IMR-90 (cell line): ENCODE measurements around the gene CHST14. TPM values are rescaled to one million over a fixed set of nuclear protein-coding genes. Genes with fewer than 3 reads are reported as not detected.

ENCODE experiments used
- ATAC-seq: fragments of 200-7000 bp; cut with Tn5 transposase; 2 replicates; pipeline ENCODE4 v1.9.1; 2020; ENCODE audit warnings: low read depth, mild to moderate bottlenecking, moderate library complexity
- BruUV-seq: library from RNA; stranded (reverse); fragments of 400-500 nt; replicated peaks from 2 replicates; lab custom pipeline; 2021; lab: Mats Ljungman, UMichigan
- CTCF ChIA-PET: fragments of 300-600 bp; formaldehyde crosslinking; extraction: SDS; loops from one replicate; lab custom pipeline; 2021; ENCODE audit warnings: antibody characterized with exemption; lab: Yijun Ruan, JAX
- POLR2A ChIA-PET: fragments of 300-600 bp; sonication (Branson Sonifier 250); formaldehyde crosslinking; loops from one replicate; lab custom pipeline; 2022; ENCODE audit warnings: antibody characterized with exemption; ENCODE audit not compliant: unreplicated experiment; lab: Charles Lee
- DNase-seq: peaks from one replicate; pipeline ENCODE4 v3.0.0; 2013
- H2AFZ ChIP-seq: replicated peaks from 2 replicates; pipeline ENCODE3; 2013; ENCODE audit warnings: low read length, mild to moderate bottlenecking; ENCODE audit not compliant: poor library complexity
- H2AK5ac ChIP-seq: 2 replicates; pipeline ENCODE4 v1.6.1; 2013; ENCODE audit warnings: low read depth, low read length, inconsistent platforms
- H2AK9ac ChIP-seq: replicated peaks from 2 replicates; pipeline ENCODE3; 2013; ENCODE audit warnings: mild to moderate bottlenecking, low read depth, low read length, moderate library complexity; ENCODE audit not compliant: poor library complexity
- H2BK120ac ChIP-seq: 2 replicates; pipeline ENCODE4 v1.6.1; 2013; ENCODE audit warnings: low read depth, low read length, inconsistent platforms
- H2BK15ac ChIP-seq: 3 replicates; pipeline ENCODE4 v1.6.1; 2013; ENCODE audit warnings: low read depth, low read length, inconsistent platforms
- H2BK20ac ChIP-seq: 2 replicates; pipeline ENCODE4 v1.6.1; 2013; ENCODE audit warnings: low read depth, mild to moderate bottlenecking, inconsistent platforms, low read length, moderate library complexity
- H2BK5ac ChIP-seq: 2 replicates; pipeline ENCODE4 v1.6.1; 2013; ENCODE audit warnings: mild to moderate bottlenecking, low read depth, low read length, inconsistent platforms; ENCODE audit not compliant: poor library complexity, severe bottlenecking
- H3K14ac ChIP-seq: replicated peaks from 2 replicates; pipeline ENCODE4 v1.6.1; 2013; ENCODE audit warnings: low read depth, low read length, inconsistent platforms
- H3K18ac ChIP-seq: 2 replicates; pipeline ENCODE4 v1.6.1; 2013; ENCODE audit warnings: low read depth, low read length, control low read depth
- H3K23ac ChIP-seq: 2 replicates; pipeline ENCODE4 v1.6.1; 2013; ENCODE audit warnings: low read depth, low read length, inconsistent platforms
- H3K27ac ChIP-seq: 2 replicates; pipeline ENCODE4 v1.5.1; 2013; ENCODE audit warnings: mild to moderate bottlenecking, control low read depth, low read length; ENCODE audit not compliant: insufficient read depth
- H3K27me3 ChIP-seq: 2 replicates; pipeline ENCODE4 v1.6.1; 2013; ENCODE audit warnings: low read length; ENCODE audit not compliant: control insufficient read depth, insufficient read depth
- H3K36me3 ChIP-seq: 2 replicates; pipeline ENCODE4 v1.6.1; 2013; ENCODE audit warnings: low read length, mixed read lengths; ENCODE audit not compliant: control insufficient read depth, insufficient read depth
- H3K4ac ChIP-seq: 2 replicates; pipeline ENCODE4 v1.6.1; 2013; ENCODE audit warnings: low read depth, low read length, inconsistent platforms
- H3K4me1 ChIP-seq: 2 replicates; pipeline ENCODE4 v1.6.1; 2013; ENCODE audit warnings: low read length, mixed read lengths; ENCODE audit not compliant: control insufficient read depth, insufficient read depth
- H3K4me2 ChIP-seq: 2 replicates; pipeline ENCODE4 v1.6.1; 2013; ENCODE audit warnings: low read depth, mild to moderate bottlenecking, control low read depth, low read length, moderate library complexity
- H3K4me3 ChIP-seq: 2 replicates; pipeline ENCODE4 v1.5.1; 2013; ENCODE audit warnings: low read depth, mild to moderate bottlenecking, control low read depth, low read length, moderate library complexity; ENCODE audit not compliant: insufficient read depth
- H3K56ac ChIP-seq: 2 replicates; pipeline ENCODE4 v1.6.1; 2013; ENCODE audit warnings: low read length, inconsistent platforms; ENCODE audit not compliant: insufficient read depth; ENCODE audit errors: extremely low read depth
- H3K79me1 ChIP-seq, 2 experiments: 2 replicates each; pipeline ENCODE4 v1.6.1; 2013; ENCODE audit warnings: low read length in 2 of 2, inconsistent platforms in 1 of 2, low read depth in 1 of 2
- H3K9ac ChIP-seq: 2 replicates; pipeline ENCODE4 v1.6.1; 2013; ENCODE audit warnings: low read depth, low read length, control low read depth
- H3K9me1 ChIP-seq: 2 replicates; pipeline ENCODE4 v1.6.1; 2013; ENCODE audit warnings: low read length, inconsistent platforms; ENCODE audit not compliant: insufficient read depth
- H3K9me3 ChIP-seq: 2 replicates; pipeline ENCODE4 v1.6.1; 2013; ENCODE audit warnings: low read length; ENCODE audit not compliant: control insufficient read depth, insufficient read depth
- H4K20me1 ChIP-seq: 2 replicates; pipeline ENCODE4 v1.6.1; 2013; ENCODE audit warnings: low read length, inconsistent platforms; ENCODE audit not compliant: insufficient read depth
- H4K5ac ChIP-seq: 2 replicates; pipeline ENCODE4 v1.6.1; 2013; ENCODE audit warnings: mild to moderate bottlenecking, low read depth, low read length, control low read depth
- H4K8ac ChIP-seq, 2 experiments: 2 replicates each; pipeline ENCODE4 v1.6.1; 2013; ENCODE audit warnings: low read depth in 2 of 2, low read length in 2 of 2, control low read depth in 1 of 2, inconsistent platforms in 1 of 2
- H4K91ac ChIP-seq: 2 replicates; pipeline ENCODE4 v1.6.1; 2013; ENCODE audit warnings: low read depth, low read length, inconsistent platforms; ENCODE audit not compliant: insufficient read depth
- CEBPB ChIP-seq: IDR thresholded peaks from 2 replicates; pipeline ENCODE4 v1.6.1; 2012; ENCODE audit warnings: low read depth, low read length, improper control_type of control experiment
- MAFK ChIP-seq: IDR thresholded peaks from 2 replicates; pipeline ENCODE4 v1.6.1; 2012; ENCODE audit warnings: low read depth, low read length, improper control_type of control experiment
- MAZ ChIP-seq: IDR thresholded peaks from 2 replicates; pipeline ENCODE4 v1.6.1; 2012; ENCODE audit warnings: low read depth, mild to moderate bottlenecking, low read length, improper control_type of control experiment, moderate library complexity, borderline replicate concordance
- NFE2L2 ChIP-seq: fragments of 150-350 bp; IDR thresholded peaks from 2 replicates; pipeline ENCODE4 v1.6.1; 2016; ENCODE audit warnings: low read depth, mild to moderate bottlenecking, low read length
- RAD21 ChIP-seq: IDR thresholded peaks from 2 replicates; pipeline ENCODE4 v1.6.1; 2012; ENCODE audit warnings: low read length, improper control_type of control experiment
- SMC3 ChIP-seq: fragments of 150-350 bp; IDR thresholded peaks from 2 replicates; pipeline ENCODE4 v1.6.1; 2016; ENCODE audit warnings: low read depth, mild to moderate bottlenecking, antibody characterized with exemption, low read length, moderate library complexity
- WGBS, 2 experiments: methylation state at CpG; one replicate each; pipeline versions ENCODE4 v1.1.5 to v1.1.7; 2013; ENCODE audit warnings: missing lambda C conversion rate in 2 of 2; ENCODE audit not compliant: insufficient read length in 1 of 2; ENCODE audit errors: extremely low coverage in 2 of 2; 5-methylcytosine and 5-hydroxymethylcytosine counted together
- dilution Hi-C: fragments of 300-500 bp; cut with HindIII; formaldehyde crosslinking; loops from one replicate; pipeline ENCODE4 v1.14.3; 2018; ENCODE audit warnings: low sequenced_read_pairs; ENCODE audit not compliant: unreplicated experiment
- in situ Hi-C: fragments of 300-500 bp; cut with MboI; formaldehyde crosslinking; loops from 3 replicates; pipeline ENCODE4 v1.14.3; 2019; ENCODE audit warnings: low sequenced_read_pairs, inconsistent platforms, mixed read lengths
- intact Hi-C: fragments of 100-400 bp; cut with micrococcal nuclease; formaldehyde crosslinking; loops from 2 replicates; pipeline ENCODE4 v1.10.0; 2022
- polyA plus RNA-seq, 3 experiments: library from polyadenylated mRNA; depleted of rRNA; stranded (reverse); fragments of >200 nt; gene quantifications; 2 replicates each; pipeline ENCODE4 v1.2.3, GENCODE V29; 2012; ENCODE audit warnings: low replicate concordance in 1 of 3
- total RNA-seq: library from RNA; depleted of rRNA; stranded (reverse); fragments of >200 nt; gene quantifications from 2 replicates; pipeline ENCODE4 v1.2.3, GENCODE V29; 2012

CHST14 gene
- total and polyA plus RNA-seq, 2 of the 4 experiments (the other 2 are of a cell fraction), result 3.8 to 19.5 TPM

GRCh38 chr15:40443255-40443654 is 27.5 kb upstream of the CHST14 start:
- H3K18ac ChIP-seq, result no peak overlapping the region
- no peak overlapping the region for H3K4me2 ChIP-seq
- ATAC-seq (no peak), DNase-seq (no peak)
- H3K79me1 ChIP-seq, result peaks cover 19 to 53% of the 10 kb centered on the region in 2 experiments
- no peak overlapping the region for H3K14ac ChIP-seq
- H3K27ac ChIP-seq, result no peak overlapping the region
- H2AK9ac ChIP-seq, result no peak overlapping the region
- peaks cover 18% of the 10 kb centered on the region for H3K4me1 ChIP-seq
- ChIA-PET POLR2A (no interaction called here), CTCF (interaction anchor here (1.0 kb wide), 1 partner anchor 64 kb away, joined by 3 read pairs; no protein-coding TSS in a partner anchor)
- in situ Hi-C loops, result no loop called here
- WGBS, 2 experiments, result no CpG with 5 or more reads among the region's 4 CpGs
- no peak overlapping the region for H2BK5ac ChIP-seq
- no peak overlapping the region for H4K5ac ChIP-seq
- H3K9me3 ChIP-seq, result no peaks in the 10 kb centered on the region
- H2BK120ac ChIP-seq, result no peak overlapping the region
- no peak overlapping the region for H2BK20ac ChIP-seq
- peaks cover 20% of the 10 kb centered on the region for H3K27me3 ChIP-seq
- peak overlapping the region; percentile 16; the same call in 1 of the 2 replicates for H2AK5ac ChIP-seq
- no peak overlapping the region for H4K8ac ChIP-seq
- H3K4me3 ChIP-seq, result no peak overlapping the region
- peaks cover 13% of the 10 kb centered on the region for H3K9me1 ChIP-seq
- H2AFZ ChIP-seq, result no peak overlapping the region
- no peak overlapping the region for H3K56ac ChIP-seq
- TF ChIP-seq SMC3, result no peak
- no peak for TF ChIP-seq RAD21
- no peak for TF ChIP-seq NFE2L2
- no peak for TF ChIP-seq MAZ
- no peak for TF ChIP-seq MAFK
- no peak for TF ChIP-seq CEBPB
- dilution Hi-C loops, result no loop called here
- peaks cover 48% of the 10 kb centered on the region for H4K20me1 ChIP-seq
- H3K23ac ChIP-seq, result 0 out of 2 replicates have a peak overlapping the region, but pooled peaks have one; percentile 68
- H2BK15ac ChIP-seq, result no peak overlapping the region
- intact Hi-C loops, result loop anchor here (5.0 kb wide), 1 partner anchor 69 kb away; no protein-coding TSS in a partner anchor
- no peak overlapping the region for H3K9ac ChIP-seq
- BruUV-seq, result no TSS peak
- H3K4ac ChIP-seq, result no peak overlapping the region
- no peak overlapping the region for H4K91ac ChIP-seq
- H3K36me3 ChIP-seq, result no peaks in the 10 kb centered on the region
